ENCODE measurements around the gene KCNJ11.

DNA sequence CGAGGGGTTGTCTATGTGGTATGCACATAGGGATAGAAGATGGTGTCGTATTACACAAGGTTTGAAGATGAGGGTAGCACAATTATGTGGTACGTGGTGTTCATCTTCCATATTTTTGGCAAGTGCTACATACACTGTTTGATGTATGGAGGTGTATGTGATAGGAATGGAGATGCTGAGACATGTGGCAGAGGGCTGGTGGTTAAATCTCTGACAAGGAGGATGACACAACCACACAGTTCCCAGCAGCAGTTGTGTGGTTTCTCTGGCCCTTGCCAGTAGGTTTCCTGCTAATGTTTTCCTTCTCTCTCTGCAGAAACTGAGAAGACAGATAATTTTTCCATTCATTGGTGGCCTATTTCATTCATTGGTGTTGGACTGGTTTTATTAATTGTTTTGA lies 19.9 kb downstream of the KCNJ11 start:
- TF ChIP-seq POLR2A (IDR thresholded peaks at IDR 0.05; ENCODE audit: low read depth, low read length) (no peak), POU2F2 (IDR thresholded peaks at IDR 0.05; ENCODE audit: low read depth, low read length) (no peak), TAF1 (IDR thresholded peaks at IDR 0.05; ENCODE audit: low read depth, low read length) (no peak)
